GM19455 (cell line): ENCODE data around the gene PHLDA1.

ENCODE experiments used
- ATAC-seq: cut with Tn5 transposase; IDR thresholded peaks from one replicate; pipeline ENCODE4 v1.9.1; 2021; ENCODE audit not compliant: unreplicated experiment

PHLDA1 gene

DNA sequence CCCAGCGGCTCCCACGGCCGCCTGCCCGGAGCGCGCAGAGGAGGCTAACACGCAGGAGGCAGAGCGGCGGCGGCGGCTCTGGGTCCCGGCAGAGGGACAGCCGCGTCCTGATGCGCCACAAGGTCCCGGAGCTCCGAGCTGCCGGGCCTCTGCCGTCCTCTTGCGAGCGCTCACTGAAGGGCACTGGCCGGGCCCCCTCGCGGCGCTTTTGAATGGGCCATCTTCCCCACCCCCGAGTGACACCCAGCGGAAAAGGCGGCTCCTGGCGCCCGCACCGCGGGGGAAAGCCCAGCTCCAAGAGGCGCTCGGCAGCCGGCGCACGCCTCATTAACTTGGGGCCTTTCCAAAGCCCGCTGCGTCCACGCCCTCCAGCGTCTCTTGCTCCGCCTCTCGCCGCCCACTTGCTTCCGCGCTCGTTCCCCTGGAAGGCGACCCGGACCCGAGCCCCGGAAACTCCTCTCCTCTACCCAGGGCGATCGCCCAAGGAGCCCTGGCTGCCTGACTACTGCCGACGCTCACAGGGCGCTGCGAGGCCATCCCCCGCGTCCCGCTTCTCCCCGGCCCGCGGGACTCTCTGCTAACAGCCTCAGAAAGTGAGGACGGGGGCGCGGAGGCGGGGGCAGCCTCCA lies at the start of gene PHLDA1:
TSS of gene PHLDA1 (minus strand) at position 363 of the 629 bp plus-strand sequence.
- peak; percentile 83 for ATAC-seq

DNA sequence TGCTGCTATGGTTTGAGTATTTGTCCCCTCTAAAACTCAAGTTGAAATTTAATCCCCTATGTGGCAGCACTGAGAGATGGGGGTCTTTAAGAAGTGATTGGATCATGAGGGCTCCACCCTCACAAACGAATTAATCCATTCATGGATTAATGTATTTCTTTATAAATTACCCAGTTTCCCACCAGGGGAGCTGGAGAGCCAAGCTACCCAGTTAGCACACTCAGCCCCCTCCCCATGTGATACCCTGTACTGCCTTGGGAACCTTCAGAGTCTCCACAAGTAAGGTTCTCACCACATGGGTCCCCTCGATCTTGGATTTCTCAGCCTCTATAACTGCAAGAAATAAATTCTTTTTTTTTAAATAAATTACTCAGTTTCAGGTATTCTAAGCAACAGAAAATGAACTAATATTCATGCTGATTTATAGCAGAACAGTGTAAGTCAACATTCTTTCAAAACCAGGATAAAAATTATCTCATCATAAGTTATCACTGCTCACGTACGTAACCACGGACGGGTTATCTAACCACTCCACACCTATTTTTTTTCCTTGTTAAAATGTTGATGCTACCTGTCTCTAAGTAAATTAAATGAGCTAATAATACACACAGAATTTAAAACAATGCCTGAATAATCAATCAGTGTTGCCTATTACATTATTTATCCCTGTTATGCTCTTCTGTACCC lies 49.3 kb upstream of the PHLDA1 start:
- no peak for ATAC-seq

DNA sequence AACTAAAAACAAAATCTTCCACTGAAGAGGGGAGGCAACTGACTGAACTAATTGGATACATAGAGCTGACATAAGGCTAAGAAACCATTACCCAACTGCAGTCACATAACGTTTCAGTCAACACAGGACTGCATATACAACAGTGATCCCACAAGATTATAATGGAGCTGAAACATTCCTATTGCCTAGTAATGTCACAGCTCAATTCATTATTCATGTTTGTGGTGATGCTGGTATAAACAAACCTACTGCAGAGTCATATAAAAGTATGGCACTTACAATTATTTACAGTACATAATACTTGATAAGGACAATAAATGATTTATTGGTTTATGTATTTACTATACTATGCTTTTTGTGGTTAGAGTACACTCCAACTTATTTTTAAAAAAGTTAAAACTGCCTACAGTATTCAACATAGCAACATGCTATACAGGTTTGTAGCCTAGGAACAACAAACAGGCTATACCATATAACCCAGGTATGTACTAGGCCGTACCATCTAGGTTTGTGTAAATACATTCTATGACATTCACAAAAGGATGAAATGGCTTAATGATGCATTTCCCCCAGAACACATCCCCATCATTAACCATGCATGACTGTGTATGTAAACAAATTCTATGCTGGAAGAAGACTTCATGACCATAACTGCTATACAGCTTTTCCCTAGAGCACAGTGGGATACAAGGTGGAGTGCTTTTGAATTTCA lies 48.6 kb upstream of the PHLDA1 start:
- no peak for ATAC-seq

DNA sequence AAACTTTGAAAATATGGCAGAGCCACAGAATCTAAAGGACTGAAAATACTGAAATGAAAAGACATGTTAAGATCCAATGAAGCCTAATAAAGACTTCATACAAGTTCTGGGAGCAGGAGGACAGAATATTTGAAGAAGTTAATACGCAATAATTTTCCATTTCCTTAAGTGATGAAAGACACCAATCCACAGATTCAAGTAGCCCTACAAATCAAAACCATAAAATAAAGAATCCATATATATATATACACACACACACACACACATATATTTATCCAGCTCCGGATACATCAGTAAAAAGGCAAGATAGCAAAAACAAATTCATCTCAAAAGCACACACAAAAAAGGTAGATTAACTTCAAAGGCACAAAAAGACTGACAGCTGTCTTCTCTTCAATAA lies 47.2 kb upstream of the PHLDA1 start:
- ATAC-seq, result no peak

DNA sequence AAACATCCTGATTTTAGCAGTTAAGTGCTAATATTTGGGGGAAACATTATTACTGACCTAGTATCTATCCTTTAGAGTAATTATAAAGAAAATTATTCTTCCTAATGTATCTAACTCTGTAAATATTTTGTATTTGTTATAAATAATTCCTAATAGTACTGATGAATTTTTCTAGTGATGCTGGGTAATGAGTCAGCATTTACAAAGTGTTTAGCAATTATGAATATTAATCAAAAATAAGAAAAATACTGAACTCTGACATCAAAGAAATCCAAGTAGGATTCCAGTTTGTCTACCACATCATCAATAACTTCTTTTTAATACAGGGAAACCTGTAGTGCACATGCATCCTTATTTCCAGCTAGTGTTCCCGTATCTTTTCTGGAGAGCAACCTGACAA lies 43.9 kb upstream of the PHLDA1 start:
- no peak for ATAC-seq

DNA sequence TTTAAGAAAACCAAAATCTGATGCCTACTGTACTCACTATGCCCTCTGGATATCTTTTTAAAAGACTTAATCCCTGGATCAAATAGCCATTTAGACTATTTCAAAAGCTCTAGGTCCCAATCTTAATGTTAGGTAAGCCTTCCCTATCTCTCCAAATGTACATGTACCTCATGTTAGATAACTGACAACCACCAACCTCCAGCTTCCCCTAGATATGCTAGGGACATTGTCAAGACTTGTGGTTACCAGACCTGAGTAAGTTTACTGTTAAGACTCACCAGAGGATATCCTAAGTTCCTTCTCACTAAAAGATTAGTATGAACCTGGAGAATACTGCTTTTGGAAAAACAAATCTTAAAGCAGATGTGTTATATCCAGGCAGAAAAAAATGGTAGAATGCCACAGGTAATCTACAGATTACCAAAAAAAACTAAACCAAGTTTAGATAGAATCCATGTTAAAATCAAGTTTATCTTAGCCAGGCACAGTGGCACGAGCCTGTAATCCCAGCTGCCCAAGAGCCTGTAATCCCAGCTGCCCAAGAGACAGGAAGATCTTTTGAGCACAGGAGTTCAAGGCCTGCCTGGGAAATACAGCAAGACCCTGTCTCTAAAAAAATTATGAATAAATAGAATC lies 43.2 kb upstream of the PHLDA1 start:
- no peak for ATAC-seq

DNA sequence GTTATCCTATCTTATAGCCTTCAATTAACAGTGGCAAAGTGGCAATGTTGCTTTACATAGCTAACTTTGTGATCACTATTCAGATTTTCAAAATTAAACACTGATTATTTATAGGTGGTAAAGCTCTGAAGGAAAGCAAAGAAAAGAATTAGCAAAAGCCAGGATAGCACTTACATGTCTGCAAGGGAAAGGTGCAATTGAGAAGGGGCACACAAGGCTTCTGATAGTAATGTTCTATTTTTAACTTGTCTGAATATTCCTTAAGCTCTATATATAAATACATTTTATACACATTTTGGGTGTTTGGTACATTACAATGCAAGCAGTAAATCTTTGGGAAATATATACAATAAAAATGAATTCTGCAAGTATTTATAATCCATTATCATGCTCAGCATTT lies 42.0 kb upstream of the PHLDA1 start:
- no peak for ATAC-seq

DNA sequence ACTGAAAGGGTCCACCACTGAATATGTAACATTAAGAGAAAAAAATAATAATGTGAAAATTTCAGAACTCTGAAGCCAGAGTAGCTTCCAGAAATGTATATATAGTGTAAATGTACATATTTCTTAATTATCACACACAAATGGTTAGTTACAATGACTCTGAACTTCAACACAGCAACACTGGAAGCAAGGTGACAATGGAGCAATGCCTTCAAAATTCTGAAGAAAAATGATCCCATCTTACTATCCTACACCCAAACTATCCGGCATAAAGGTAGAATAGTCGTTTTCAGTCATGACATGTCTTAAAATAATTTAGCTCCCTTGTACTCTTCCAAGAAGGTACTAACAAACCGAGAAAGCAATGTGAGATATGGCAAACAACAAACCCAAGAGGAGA lies 41.0 kb upstream of the PHLDA1 start:
- ATAC-seq, result no peak

DNA sequence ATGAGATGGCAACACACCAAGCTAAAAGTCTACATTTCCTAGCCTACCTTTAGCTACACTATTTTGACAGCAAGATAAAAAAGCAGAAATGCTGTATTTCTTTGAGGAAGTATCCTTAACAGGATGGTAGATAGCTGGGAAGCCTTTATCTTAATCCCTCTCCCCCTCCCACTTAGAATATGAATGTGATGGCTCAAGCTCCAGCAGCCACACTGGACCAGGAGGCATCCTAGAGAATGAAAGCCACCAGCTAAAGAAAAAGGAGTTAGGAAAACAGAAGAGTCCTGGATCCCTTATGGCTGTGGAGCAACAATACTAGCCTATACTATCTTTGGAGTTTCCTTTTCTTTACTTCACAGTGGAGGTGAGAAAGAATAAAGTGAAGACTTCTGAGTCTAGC lies 37.8 kb upstream of the PHLDA1 start:
- no peak for ATAC-seq

DNA sequence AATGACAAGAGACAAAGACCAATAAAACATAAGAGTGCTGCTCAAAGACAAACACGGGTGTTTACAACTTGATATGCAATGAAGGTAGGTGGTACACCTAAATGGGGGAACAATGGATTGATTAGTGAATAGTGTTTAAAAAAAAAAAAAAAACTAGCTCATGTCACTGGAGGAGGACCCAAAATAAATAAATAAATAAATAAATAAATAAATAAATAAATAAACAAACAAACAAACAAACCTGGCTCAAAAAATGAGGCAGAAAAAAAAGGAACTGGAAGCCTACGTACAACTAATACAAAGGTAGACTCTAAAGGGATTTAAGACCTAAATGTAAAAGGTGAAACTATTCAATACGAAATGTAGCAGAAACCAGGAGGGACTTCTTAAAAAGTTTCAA lies 34.3 kb upstream of the PHLDA1 start:
- ATAC-seq, result no peak

DNA sequence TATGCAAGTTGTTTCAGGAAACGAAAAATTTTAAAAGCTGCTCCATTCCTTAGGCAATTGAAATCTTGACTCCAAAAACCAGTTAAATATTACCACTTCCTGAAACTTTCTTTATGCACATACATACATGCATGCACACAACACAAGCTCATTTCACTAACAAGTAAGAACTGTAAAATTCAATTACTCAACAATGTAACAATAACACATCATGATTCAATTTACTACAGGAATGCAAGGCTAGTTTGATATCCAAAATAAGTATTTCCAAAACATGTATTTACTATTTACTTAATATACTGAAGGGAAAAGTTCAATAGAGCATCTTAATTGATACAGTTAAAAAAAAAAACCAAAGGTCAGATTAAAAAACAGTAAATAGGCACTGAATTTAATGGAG lies 33.3 kb upstream of the PHLDA1 start:
- ATAC-seq, result no peak

DNA sequence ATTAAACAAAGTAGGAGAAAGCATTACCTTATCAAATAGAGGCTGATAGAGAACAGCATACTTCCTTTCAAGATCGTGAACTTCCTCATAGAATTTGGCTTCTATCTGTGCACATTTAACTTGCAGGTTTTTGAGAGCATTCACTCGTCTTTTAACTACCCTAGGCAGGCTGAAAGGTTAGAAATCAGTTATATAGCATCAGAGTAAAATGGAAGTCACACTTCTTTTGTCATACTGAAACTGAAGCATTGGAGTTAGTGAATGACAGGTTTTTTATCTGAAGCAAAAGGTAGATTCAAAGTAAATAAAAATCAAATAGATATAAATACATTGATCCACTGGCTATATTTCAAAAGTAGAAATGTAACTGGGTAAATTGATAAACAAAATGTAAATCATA lies 28.5 kb upstream of the PHLDA1 start:
- no peak for ATAC-seq

DNA sequence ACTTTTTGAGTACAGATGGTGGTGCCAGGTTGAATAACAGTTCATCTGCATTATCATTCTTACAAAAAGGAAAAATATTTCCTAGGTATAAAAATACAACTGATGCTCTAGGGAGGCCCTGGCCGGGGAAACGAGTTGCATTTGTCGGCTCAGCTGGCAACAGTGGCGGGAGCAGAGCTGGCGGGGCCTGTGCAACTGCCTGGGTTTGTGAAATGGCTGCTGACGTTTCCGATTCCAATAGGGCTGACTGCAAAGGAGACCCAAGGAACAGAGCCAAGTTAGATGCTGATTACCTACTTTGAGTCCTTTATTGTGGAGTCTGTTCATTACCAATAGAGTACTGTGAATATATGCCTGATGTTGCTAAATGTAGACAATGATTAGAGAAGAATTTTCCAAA lies 25.8 kb upstream of the PHLDA1 start:
- no peak for ATAC-seq

DNA sequence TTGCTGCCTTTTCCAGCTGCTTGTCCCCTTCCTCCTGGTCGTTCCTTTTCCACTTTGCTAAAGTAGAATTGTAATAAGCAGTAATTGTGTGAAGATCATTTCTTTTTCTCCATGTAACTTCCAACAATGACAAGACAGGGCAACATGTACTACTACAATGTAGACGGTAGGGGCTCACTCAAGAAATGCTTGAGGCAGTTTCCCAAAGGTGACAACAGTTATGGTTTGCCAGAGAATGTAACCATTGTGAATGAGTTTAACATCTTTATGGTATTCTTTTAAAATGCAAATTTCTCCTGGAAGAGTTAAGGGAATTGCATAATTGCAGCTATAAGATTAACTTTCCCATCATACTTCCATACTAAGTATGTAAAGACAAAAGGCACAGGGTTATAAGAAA lies 23.8 kb upstream of the PHLDA1 start:
- ATAC-seq, result no peak

DNA sequence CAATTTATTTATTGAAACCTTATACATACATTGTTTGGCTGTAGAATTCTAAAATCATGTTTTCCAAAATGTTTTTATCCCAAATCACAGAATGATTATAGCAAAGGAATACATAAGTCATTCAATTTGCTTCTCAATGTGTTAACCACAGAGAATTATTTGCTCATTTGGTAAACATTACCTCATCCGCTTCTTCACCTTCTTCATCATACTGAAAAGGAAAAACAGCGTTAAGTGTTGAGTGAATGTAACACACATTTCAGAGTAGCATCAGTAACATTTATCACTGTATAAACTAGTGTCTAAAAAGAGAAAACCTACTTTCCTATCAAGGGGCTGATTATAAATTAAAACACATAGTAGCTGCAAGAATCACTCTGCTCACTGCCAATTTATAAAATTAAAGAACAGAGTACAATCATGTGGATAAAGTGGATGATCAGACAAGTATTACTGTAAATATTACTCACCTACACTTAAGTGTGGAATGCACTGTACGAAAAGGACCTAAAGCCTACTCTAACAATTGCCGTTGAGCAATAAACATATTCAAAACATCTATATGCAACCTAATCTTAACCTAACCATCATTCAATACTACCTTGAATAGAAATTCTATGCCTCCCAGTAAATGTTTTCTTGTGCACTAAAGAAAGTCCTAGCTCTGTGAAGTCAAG lies 18.1 kb upstream of the PHLDA1 start:
- no peak for ATAC-seq

DNA sequence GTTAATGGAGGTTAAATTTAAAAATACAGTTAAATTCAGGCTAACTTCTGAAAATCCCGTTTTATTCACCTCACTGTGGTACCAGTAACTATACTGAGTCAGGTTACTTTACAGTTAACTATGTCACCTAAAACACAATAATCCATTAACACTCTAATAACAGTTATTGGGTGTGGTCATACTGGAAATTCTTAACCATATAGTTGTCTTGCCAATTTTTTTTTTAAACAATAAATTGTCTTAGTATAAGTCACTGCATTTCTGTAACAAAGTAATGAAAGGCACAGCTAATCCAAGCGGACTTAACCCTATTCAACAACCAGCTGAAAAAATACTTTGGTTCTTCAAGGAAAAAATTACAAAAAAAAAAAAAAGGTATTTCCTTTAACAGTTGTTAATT lies 16.2 kb upstream of the PHLDA1 start:
- no peak for ATAC-seq

DNA sequence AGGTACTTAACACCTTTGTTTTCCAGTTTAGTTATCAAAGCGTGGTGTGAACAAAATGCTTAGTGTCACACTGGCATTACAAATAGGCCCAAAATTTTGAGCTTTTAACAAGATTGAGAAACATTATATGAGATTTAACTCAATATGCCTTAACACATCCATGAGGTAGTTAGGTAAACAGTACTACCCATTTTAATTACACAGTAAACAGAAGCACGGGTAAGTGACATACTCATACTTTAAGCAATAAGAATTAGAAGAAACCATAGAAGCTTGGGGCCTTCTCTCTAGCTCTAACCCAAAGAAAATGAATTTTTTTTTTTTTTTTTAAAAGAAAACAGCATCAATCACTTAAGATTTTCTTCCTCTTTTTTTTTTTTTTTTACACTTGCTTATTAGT lies 15.5 kb upstream of the PHLDA1 start:
- ATAC-seq, result no peak

DNA sequence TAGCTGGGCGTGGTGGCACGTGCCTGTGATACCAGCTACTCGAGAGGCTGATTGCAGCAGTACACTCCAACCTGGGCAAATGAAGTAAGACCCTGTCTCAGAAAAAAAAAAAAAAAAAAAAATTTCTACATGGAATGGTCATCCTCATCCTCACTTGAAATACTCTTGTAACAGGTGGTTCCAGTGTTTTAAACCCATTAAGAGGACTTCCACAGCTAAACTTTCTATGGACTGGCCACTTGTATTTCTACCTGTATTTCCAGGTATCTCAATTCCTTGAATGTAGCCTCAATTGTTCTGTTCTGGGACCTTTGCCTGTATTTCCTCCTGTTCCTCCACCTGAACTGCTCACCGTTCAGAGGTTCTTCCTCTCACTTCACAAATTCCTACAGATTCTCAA lies 11.8 kb upstream of the PHLDA1 start:
- ATAC-seq, result no peak

DNA sequence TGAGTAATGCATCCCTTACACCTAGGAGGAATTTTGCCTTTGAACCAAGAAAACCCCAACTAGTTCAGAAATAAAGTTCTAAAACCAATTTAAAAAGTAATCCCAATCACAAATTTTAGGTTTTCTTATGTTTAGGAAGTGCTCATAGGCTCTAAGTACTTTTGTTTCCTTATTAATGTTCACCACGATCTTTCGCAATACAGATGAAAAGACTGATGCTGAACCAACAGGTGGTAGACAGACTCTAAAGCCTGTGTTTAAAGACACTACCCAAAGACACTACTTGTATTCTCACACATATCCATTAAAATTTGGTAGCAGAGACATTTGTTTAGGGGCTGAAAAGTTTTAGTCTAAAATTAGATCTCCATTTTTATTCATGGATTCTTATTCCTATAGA lies 10.6 kb upstream of the PHLDA1 start:
- ATAC-seq, result no peak

DNA sequence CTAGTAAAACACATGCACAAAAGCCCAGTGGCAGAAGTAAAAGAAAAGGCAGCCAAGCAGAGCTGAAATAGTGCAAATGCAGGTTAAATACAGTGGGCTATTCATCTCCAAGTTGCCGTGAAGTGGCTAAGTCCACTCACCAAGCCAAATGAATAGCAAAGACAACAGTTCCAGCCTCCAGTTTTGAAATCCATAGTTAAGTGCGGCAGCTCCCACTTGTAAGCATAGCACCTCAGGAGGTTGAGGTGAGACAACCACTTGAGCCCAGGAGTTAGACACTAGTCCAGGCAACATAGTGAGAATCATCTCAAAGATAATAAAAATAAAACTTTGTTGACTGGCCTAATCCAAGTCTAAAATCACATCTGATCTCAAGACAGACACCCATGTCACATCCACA lies 9.8 kb upstream of the PHLDA1 start:
- no peak for ATAC-seq

DNA sequence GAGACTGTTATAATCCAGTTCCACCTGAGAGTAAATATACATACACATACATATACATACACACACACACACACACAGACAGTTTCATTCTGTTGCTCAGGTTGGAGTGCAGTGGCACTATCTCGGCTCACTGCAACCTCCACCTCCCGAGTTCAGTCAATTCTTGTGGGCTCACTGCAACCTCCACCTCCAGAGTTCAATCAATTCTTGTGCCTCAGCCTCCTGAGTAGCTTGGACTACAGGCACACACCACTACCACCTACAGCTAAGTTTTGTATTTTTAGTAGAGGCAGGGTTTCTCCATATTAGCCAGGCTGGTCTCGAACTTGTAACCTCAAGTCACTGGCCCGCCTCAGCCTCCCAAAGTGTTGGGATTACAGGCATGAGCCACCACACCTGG lies 8.9 kb upstream of the PHLDA1 start:
- no peak for ATAC-seq
